Fibroblast of pulmonary artery (primary cell): Measurements from ENCODE around the gene U2AF2.

ENCODE experiments used
- DNase-seq: peaks from one replicate; pipeline ENCODE4 v3.0.0-alpha.2; 2010; ENCODE audit warnings: low read depth
- H3K4me3 ChIP-seq: replicated peaks from 2 replicates; pipeline ENCODE4 v1.5.1; 2011; ENCODE audit warnings: low read depth, mild to moderate bottlenecking, control low read depth, low read length, moderate library complexity
- CTCF ChIP-seq: IDR thresholded peaks from 2 replicates; pipeline ENCODE4 v1.5.1; 2011; ENCODE audit warnings: mild to moderate bottlenecking, control low read depth, low read length, inconsistent platforms; ENCODE audit errors: missing control alignments

Gene U2AF2

GRCh38 chr19:55611300-55611982 lies 43.4 kb upstream of the U2AF2 start:
- no peak overlapping the region for H3K4me3 ChIP-seq
- no peak for DNase-seq
- no peak for TF ChIP-seq CTCF

GRCh38 chr19:55611983-55612645 lies 42.7 kb upstream of the U2AF2 start:
- H3K4me3 ChIP-seq: no peak overlapping the region
- TF ChIP-seq CTCF: no peak
- no peak for DNase-seq

GRCh38 chr19:55613396-55613795 lies 41.4 kb upstream of the U2AF2 start:
- TF ChIP-seq CTCF: no peak
- no peak for DNase-seq

GRCh38 chr19:55613930-55614710 lies 40.7 kb upstream of the U2AF2 start:
- DNase-seq: no peak
- no peak for TF ChIP-seq CTCF
- no peak overlapping the region for H3K4me3 ChIP-seq

More at GRCh38 chr19:55613396-55613795, 41.4 kb upstream of the U2AF2 start:
- H3K4me3 ChIP-seq: no peak overlapping the region

GRCh38 chr19:55614711-55615542 lies 39.9 kb upstream of the U2AF2 start:
- TF ChIP-seq CTCF: no peak
- no peak for DNase-seq
- H3K4me3 ChIP-seq: no peak overlapping the region

- TF ChIP-seq CTCF: no peak
- no peak for DNase-seq
- H3K4me3 ChIP-seq: no peak overlapping the region
These were observed 39.1 kb upstream of the U2AF2 start for GRCh38 chr19:55615543-55616394.
